PC-3 (cell line): ENCODE measurements around the gene MTTP.

ENCODE experiments used
- CTCF ChIP-seq: fragments of 300-600 bp; sonication (generic); conservative IDR thresholded peaks from 2 replicates; pipeline ENCODE4 v1.5.1; 2017; ENCODE audit warnings: antibody characterized with exemption, low read depth, mild to moderate bottlenecking, low read length
- EZH2 ChIP-seq: fragments of 300-600 bp; sonication (generic); IDR thresholded peaks from one replicate; pipeline ENCODE4 v1.6.1; 2017; ENCODE audit warnings: antibody characterized with exemption, mild to moderate bottlenecking, low read length; ENCODE audit not compliant: unreplicated experiment
- EZH2phosphoT487 ChIP-seq: fragments of 300-600 bp; sonication (generic); IDR thresholded peaks from 2 replicates; pipeline ENCODE4 v1.6.1; 2018; ENCODE audit warnings: mild to moderate bottlenecking, antibody characterized with exemption, low read length, borderline replicate concordance

- TF ChIP-seq CTCF (no peak), EZH2 (no peak), EZH2phosphoT487 (no peak)
Measured at GRCh38 chr4:99651016-99651769, 76.6 kb downstream of the MTTP start.
